SK-N-SH treated with all-trans-retinoic acid at 6 μM for 48 hours (cell line): ENCODE data around the gene TLN1.
A peak's percentile ranks its signal among the peaks of the same experiment; 100 is the strongest.

Experiments
- ATAC-seq: fragments of 200-7000 bp; cut with Tn5 transposase; 3 replicates; pipeline ENCODE4 v1.9.1; 2020; ENCODE audit warnings: mild to moderate bottlenecking, moderate library complexity
- BACH2 ChIP-seq: fragments of 250-450 bp; sonication (Bioruptor Pico); IDR thresholded peaks from 2 replicates; pipeline ENCODE4 v1.9.0; 2021; ENCODE audit warnings: mild to moderate bottlenecking, borderline replicate concordance
- CSDC2 ChIP-seq: fragments of 250-450 bp; sonication (Bioruptor Pico); IDR thresholded peaks from 2 replicates; pipeline ENCODE4 v1.5.0; 2020; ENCODE audit warnings: mild to moderate bottlenecking, moderate library complexity
- ESRRG ChIP-seq: fragments of 250-450 bp; sonication (Bioruptor Pico); IDR thresholded peaks from 2 replicates; pipeline ENCODE4 v1.6.1; 2021; ENCODE audit warnings: mild to moderate bottlenecking
- GLIS3 ChIP-seq: fragments of 250-450 bp; sonication (Bioruptor Pico); IDR thresholded peaks from 2 replicates; pipeline ENCODE4 v1.5.0; 2020; ENCODE audit warnings: mild to moderate bottlenecking, moderate library complexity
- OSR1 ChIP-seq: fragments of 250-450 bp; sonication (Bioruptor Pico); IDR thresholded peaks from 2 replicates; pipeline ENCODE4 v1.8.0; 2022; ENCODE audit warnings: moderate library complexity, mild to moderate bottlenecking, inconsistent platforms
- PPARA ChIP-seq: fragments of 250-450 bp; sonication (Bioruptor Pico); IDR thresholded peaks from 2 replicates; pipeline ENCODE4 v1.5.0; 2020; ENCODE audit warnings: mild to moderate bottlenecking, borderline replicate concordance
- RARB ChIP-seq: fragments of 250-450 bp; sonication (Bioruptor Pico); IDR thresholded peaks from 2 replicates; pipeline ENCODE4 v1.8.0; 2021; ENCODE audit warnings: mild to moderate bottlenecking, moderate library complexity
- SNAI2 ChIP-seq: fragments of 250-450 bp; sonication (Bioruptor Pico); IDR thresholded peaks from 2 replicates; pipeline ENCODE4 v1.5.0; 2020; ENCODE audit warnings: mild to moderate bottlenecking, moderate library complexity
- TCF4 ChIP-seq: fragments of 250-450 bp; sonication (Bioruptor Pico); IDR thresholded peaks from 2 replicates; pipeline ENCODE4 v1.8.0; 2021; ENCODE audit warnings: mild to moderate bottlenecking, moderate library complexity, borderline replicate concordance
- TOX ChIP-seq: fragments of 250-450 bp; sonication (Bioruptor Pico); IDR thresholded peaks from 2 replicates; pipeline ENCODE4 v1.8.0; 2021; ENCODE audit warnings: mild to moderate bottlenecking, moderate library complexity, borderline replicate concordance
- ZFP3 ChIP-seq: fragments of 250-450 bp; sonication (Bioruptor Pico); IDR thresholded peaks from 2 replicates; pipeline ENCODE4 v1.5.0; 2020; ENCODE audit warnings: mild to moderate bottlenecking, moderate library complexity
- ZNF565 ChIP-seq: fragments of 450-650 bp; formaldehyde crosslinking; conservative IDR thresholded peaks from 2 replicates; pipeline ENCODE4 v1.5.0; 2020; ENCODE audit warnings: low read depth, mild to moderate bottlenecking, moderate library complexity
- TF ChIP-seq, protein P1 (sequence below): fragments of 250-450 bp; sonication (Bioruptor Pico); IDR thresholded peaks from 2 replicates; pipeline ENCODE4 v1.5.1; 2021; ENCODE audit warnings: mild to moderate bottlenecking, moderate library complexity
- TF ChIP-seq, protein P2 (sequence below): fragments of 250-450 bp; sonication (Bioruptor Pico); IDR thresholded peaks from 2 replicates; pipeline ENCODE4 v1.8.0; 2020; ENCODE audit warnings: mild to moderate bottlenecking, moderate library complexity, borderline replicate concordance
- TF ChIP-seq, protein P3 (sequence below): fragments of 250-450 bp; sonication (Bioruptor Pico); IDR thresholded peaks from 2 replicates; pipeline ENCODE4 v1.8.0; 2021; ENCODE audit warnings: low read depth, mild to moderate bottlenecking, moderate library complexity, borderline replicate concordance
- TF ChIP-seq, protein P4 (sequence below): fragments of 250-450 bp; sonication (Bioruptor Pico); IDR thresholded peaks from 2 replicates; pipeline ENCODE4 v1.5.0; 2020; ENCODE audit warnings: mild to moderate bottlenecking, moderate library complexity
- TF ChIP-seq, protein P5 (sequence below): fragments of 250-450 bp; sonication (Bioruptor Pico); IDR thresholded peaks from 2 replicates; pipeline ENCODE4 v1.5.1; 2020; ENCODE audit warnings: low read depth, mild to moderate bottlenecking, moderate library complexity

Gene TLN1

DNA sequence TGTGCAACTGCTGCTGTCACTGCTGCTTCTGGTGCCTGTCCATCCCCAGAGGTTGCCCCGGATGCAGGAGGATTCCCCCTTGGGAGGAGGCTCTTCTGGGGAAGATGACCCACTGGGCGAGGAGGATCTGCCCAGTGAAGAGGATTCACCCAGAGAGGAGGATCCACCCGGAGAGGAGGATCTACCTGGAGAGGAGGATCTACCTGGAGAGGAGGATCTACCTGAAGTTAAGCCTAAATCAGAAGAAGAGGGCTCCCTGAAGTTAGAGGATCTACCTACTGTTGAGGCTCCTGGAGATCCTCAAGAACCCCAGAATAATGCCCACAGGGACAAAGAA, 58.0 kb downstream of the TLN1 start:
- ATAC-seq: no peak
- TF ChIP-seq, protein P1, sequence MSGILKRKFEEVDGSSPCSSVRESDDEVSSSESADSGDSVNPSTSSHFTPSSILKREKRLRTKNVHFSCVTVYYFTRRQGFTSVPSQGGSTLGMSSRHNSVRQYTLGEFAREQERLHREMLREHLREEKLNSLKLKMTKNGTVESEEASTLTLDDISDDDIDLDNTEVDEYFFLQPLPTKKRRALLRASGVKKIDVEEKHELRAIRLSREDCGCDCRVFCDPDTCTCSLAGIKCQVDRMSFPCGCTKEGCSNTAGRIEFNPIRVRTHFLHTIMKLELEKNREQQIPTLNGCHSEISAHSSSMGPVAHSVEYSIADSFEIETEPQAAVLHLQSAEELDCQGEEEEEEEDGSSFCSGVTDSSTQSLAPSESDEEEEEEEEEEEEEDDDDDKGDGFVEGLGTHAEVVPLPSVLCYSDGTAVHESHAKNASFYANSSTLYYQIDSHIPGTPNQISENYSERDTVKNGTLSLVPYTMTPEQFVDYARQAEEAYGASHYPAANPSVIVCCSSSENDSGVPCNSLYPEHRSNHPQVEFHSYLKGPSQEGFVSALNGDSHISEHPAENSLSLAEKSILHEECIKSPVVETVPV: no peak
- no peak for TF ChIP-seq SNAI2 (CRISPR knock-in tag)
- no peak for TF ChIP-seq RARB (CRISPR knock-in tag)
- TF ChIP-seq ZNF565: no peak
- TF ChIP-seq GLIS3 (CRISPR knock-in tag): no peak
- no peak for TF ChIP-seq ESRRG (CRISPR knock-in tag)
- no peak for TF ChIP-seq CSDC2 (CRISPR knock-in tag)
- TF ChIP-seq, protein P2, sequence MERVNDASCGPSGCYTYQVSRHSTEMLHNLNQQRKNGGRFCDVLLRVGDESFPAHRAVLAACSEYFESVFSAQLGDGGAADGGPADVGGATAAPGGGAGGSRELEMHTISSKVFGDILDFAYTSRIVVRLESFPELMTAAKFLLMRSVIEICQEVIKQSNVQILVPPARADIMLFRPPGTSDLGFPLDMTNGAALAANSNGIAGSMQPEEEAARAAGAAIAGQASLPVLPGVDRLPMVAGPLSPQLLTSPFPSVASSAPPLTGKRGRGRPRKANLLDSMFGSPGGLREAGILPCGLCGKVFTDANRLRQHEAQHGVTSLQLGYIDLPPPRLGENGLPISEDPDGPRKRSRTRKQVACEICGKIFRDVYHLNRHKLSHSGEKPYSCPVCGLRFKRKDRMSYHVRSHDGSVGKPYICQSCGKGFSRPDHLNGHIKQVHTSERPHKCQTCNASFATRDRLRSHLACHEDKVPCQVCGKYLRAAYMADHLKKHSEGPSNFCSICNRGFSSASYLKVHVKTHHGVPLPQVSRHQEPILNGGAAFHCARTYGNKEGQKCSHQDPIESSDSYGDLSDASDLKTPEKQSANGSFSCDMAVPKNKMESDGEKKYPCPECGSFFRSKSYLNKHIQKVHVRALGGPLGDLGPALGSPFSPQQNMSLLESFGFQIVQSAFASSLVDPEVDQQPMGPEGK (CRISPR knock-in tag): no peak
- TF ChIP-seq, protein P3, sequence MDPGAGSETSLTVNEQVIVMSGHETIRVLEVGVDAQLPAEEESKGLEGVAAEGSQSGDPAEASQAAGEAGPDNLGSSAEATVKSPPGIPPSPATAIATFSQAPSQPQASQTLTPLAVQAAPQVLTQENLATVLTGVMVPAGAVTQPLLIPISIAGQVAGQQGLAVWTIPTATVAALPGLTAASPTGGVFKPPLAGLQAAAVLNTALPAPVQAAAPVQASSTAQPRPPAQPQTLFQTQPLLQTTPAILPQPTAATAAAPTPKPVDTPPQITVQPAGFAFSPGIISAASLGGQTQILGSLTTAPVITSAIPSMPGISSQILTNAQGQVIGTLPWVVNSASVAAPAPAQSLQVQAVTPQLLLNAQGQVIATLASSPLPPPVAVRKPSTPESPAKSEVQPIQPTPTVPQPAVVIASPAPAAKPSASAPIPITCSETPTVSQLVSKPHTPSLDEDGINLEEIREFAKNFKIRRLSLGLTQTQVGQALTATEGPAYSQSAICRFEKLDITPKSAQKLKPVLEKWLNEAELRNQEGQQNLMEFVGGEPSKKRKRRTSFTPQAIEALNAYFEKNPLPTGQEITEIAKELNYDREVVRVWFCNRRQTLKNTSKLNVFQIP (CRISPR knock-in tag): no peak

DNA sequence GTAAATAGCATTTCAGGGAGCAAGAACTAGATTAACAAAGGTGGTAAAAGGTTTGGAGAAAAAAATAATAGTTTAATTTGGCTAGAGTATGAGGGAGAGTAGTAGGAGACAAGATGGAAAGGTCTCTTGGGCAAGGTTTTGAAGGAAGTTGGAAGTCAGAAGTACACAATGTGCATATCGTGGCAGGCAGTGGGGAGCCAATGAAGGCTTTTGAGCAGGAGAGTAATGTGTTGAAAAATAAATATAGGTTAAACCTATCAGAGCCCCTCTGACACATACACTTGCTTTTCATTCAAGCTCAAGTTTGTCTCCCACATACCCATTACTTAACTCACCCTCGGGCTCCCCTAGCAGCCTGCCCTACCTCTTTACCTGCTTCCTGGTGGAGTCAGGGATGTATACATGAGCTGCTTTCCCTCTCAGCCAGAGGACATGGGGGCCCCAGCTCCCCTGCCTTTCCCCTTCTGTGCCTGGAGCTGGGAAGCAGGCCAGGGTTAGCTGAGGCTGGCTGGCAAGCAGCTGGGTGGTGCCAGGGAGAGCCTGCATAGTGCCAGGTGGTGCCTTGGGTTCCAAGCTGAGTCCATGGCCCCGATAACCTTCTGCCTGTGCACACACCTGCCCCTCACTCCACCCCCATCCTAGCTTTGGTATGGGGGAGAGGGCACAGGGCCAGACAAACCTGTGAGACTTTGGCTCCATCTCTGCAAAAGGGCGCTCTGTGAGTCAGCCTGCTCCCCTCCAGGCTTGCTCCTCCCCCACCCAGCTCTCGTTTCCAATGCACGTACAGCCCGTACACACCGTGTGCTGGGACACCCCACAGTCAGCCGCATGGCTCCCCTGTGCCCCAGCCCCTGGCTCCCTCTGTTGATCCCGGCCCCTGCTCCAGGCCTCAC, 58.6 kb downstream of the TLN1 start, which contains the start of gene CA9:
CA9 (plus strand) TSS at position 797 of the 893 bp plus-strand sequence; CDS start at position 829, 32 bp downstream.
- peak; percentile 51 for ATAC-seq
- no peak for TF ChIP-seq TCF4

DNA sequence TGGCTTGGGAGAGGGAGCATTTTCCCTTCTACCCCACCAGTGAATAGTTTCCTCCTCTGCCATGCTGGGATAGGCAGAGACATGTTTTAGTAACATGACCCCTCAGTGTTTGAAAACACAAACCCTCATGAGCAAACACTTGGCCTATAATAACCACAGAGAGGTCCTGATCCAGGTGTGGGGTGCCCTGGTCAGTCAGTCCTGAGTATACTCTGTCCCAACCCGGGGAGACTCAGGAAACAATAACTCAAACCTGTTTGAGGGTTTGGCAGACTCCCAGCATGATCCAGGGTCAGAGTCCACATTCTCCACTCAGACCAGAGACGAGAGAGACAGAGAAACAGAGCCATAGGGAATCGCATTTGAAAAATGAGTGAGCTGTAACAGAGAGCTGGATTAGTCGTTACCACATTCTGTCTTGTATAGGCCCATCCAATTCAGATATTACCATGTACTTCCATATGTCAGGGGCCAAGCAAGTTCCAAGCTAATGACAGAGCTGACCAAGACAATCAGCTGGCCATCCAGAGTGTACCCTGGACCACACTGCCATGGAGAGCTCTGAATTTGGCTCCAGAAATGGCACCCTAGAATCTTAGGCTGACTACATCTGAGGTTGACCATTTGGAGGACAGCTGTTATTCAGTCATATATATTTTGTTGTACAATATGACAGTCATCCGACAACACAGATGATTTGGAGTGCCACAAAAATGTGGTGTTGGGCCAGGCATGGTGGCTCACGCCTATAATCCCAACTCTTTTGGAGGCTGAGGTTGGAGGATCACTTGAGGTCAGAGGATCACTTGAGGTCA, 62.5 kb downstream of the TLN1 start:
- ATAC-seq: peak; percentile 41
- TF ChIP-seq ESRRG (CRISPR knock-in tag) (no peak), CSDC2 (CRISPR knock-in tag) (no peak), TOX (CRISPR knock-in tag) (no peak), OSR1 (CRISPR knock-in tag) (no peak), TCF4 (no peak), BACH2 (no peak)
- TF ChIP-seq, protein P4, sequence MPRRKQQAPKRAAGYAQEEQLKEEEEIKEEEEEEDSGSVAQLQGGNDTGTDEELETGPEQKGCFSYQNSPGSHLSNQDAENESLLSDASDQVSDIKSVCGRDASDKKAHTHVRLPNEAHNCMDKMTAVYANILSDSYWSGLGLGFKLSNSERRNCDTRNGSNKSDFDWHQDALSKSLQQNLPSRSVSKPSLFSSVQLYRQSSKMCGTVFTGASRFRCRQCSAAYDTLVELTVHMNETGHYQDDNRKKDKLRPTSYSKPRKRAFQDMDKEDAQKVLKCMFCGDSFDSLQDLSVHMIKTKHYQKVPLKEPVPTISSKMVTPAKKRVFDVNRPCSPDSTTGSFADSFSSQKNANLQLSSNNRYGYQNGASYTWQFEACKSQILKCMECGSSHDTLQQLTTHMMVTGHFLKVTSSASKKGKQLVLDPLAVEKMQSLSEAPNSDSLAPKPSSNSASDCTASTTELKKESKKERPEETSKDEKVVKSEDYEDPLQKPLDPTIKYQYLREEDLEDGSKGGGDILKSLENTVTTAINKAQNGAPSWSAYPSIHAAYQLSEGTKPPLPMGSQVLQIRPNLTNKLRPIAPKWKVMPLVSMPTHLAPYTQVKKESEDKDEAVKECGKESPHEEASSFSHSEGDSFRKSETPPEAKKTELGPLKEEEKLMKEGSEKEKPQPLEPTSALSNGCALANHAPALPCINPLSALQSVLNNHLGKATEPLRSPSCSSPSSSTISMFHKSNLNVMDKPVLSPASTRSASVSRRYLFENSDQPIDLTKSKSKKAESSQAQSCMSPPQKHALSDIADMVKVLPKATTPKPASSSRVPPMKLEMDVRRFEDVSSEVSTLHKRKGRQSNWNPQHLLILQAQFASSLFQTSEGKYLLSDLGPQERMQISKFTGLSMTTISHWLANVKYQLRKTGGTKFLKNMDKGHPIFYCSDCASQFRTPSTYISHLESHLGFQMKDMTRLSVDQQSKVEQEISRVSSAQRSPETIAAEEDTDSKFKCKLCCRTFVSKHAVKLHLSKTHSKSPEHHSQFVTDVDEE: no peak
- TF ChIP-seq, protein P3 (CRISPR knock-in tag): no peak

DNA sequence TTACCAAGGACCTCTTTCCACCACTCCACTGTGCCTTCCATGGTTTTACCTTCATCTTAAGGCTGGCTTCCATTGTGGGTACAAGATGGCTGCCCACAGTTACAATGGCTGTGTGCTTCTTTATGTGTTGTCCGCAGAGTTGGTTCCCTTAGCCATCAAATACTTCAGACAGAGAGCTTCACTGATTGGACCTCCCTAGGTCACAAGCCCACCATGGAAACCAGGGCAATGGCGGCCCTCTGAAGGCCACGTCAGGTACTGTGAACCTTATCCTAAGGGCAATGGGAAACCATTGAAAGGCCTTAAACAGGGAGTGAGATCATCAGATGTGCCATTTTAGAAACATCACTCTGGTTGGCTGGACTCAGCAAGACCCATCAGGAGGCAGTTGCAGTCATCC, 64.1 kb downstream of the TLN1 start:
- no peak for ATAC-seq
- TF ChIP-seq TCF4: no peak
- no peak for TF ChIP-seq PPARA (CRISPR knock-in tag)
- TF ChIP-seq, protein P2 (CRISPR knock-in tag): no peak
- TF ChIP-seq CSDC2 (CRISPR knock-in tag): no peak
- no peak for TF ChIP-seq RARB (CRISPR knock-in tag)
- no peak for TF ChIP-seq OSR1 (CRISPR knock-in tag)
- TF ChIP-seq SNAI2 (CRISPR knock-in tag): no peak
- no peak for TF ChIP-seq ZFP3 (CRISPR knock-in tag)
- TF ChIP-seq, protein P5, sequence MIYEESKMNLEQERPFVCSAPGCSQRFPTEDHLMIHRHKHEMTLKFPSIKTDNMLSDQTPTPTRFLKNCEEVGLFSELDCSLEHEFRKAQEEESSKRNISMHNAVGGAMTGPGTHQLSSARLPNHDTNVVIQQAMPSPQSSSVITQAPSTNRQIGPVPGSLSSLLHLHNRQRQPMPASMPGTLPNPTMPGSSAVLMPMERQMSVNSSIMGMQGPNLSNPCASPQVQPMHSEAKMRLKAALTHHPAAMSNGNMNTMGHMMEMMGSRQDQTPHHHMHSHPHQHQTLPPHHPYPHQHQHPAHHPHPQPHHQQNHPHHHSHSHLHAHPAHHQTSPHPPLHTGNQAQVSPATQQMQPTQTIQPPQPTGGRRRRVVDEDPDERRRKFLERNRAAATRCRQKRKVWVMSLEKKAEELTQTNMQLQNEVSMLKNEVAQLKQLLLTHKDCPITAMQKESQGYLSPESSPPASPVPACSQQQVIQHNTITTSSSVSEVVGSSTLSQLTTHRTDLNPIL: no peak
